Right lobe of liver (tissue), 6 donors: ENCODE data around the gene CPLX1. TPM values are rescaled to one million over a fixed set of nuclear protein-coding genes. Genes with fewer than 3 reads are reported as not detected.

ENCODE experiments used
- ATAC-seq, 4 donors: fragments of 200-7000 bp; cut with Tn5 transposase; one replicate each; pipeline ENCODE4 v1.9.1; 2020; ENCODE audit warnings: mild to moderate bottlenecking in 4 of 4, moderate library complexity in 4 of 4
- DNase-seq, 3 donors: peaks; one replicate each; pipeline ENCODE4 v3.0.0-alpha.2; 2020
- H3K27ac ChIP-seq, 3 donors: fragments of 200-600 bp; one replicate each; pipeline ENCODE4 v1.8.0; 2022
- H3K27me3 ChIP-seq, 2 donors: fragments of 200-600 bp; one replicate each; pipeline ENCODE4 v1.8.0; 2022
- H3K36me3 ChIP-seq, 4 donors: fragments of 200-600 bp; sonication (generic) in 1 of 4; one replicate each; pipeline versions ENCODE4 v1.5.1 to v1.8.0; 2017 to 2022; ENCODE audit warnings: control low read depth in 1 of 4
- H3K4me1 ChIP-seq, 4 donors: fragments of 200-600 bp; sonication (generic) in 1 of 4; one replicate each; pipeline versions ENCODE4 v1.5.1 to v1.8.0; 2017 to 2022; ENCODE audit warnings: control low read depth in 1 of 4
- H3K4me3 ChIP-seq, 3 donors: fragments of 200-600 bp; one replicate each; pipeline ENCODE4 v1.8.0; 2022
- H3K9me3 ChIP-seq, 4 donors: fragments of 200-600 bp; sonication (generic) in 1 of 4; one replicate each; pipeline versions ENCODE4 v1.5.1 to v1.8.0; 2017 to 2022; ENCODE audit warnings: control low read depth in 1 of 4
- POLR2A ChIP-seq: fragments of 450-650 bp; IDR thresholded peaks from one replicate; pipeline ENCODE4 v1.6.1; 2017; ENCODE audit warnings: antibody characterized with exemption, mild to moderate bottlenecking
- WGBS: methylation state at CpG from one replicate; pipeline ENCODE4 v1.1.6; 2018; ENCODE audit warnings: low coverage, low lambda C conversion rate; ENCODE audit not compliant: insufficient coverage; ENCODE audit errors: missing lambda C conversion rate; 5-methylcytosine and 5-hydroxymethylcytosine counted together
- intact Hi-C, 2 donors: fragments of 100-400 bp; cut with DNase I; formaldehyde crosslinking; loops; one replicate each; pipeline versions ENCODE4 v1.11.2 to v1.14.1; 2022
- total RNA-seq, 6 experiments: library from RNA; depleted of rRNA in 2 of 6; stranded (reverse); fragments of >200 nt in 2 of 6; fragmentation: NEBNext Ultra II Directional in 3 of 6; extraction: Animal tissue kit (Norgen Biotek cat#: 25700) in 3 of 6; gene quantifications; one replicate each; pipeline versions ENCODE4 v1.1.0 to v1.2.4, GENCODE V29; 2016 to 2023
- TF ChIP-seq, protein P1 (sequence below), 4 donors: fragments of 200-600 bp in 3 of 4; fragments of 450-650 bp in 1 of 4; IDR thresholded peaks; one replicate each; pipeline versions ENCODE4 v1.5.1 to v1.8.0; 2016 to 2022; ENCODE audit warnings: antibody characterized with exemption in 4 of 4, mild to moderate bottlenecking in 2 of 4
- donor health status: DM: no; HTN: yes; CAD: no.
- donor health status: DM: no; HTN: no; CAD: no.
- donor health status: DM: no; HTN: no; CAD: no.
- donor health status: DM: no; HTN: yes; CAD: no.
- donor health status: DM: no; HTN: yes; CAD: no.

CPLX1 gene
- total RNA-seq, 6 experiments from 2014 or later: 0.86 to 3.7 (median 2.4) TPM

GRCh38 chr4:821181-821591 is 4.7 kb downstream of the CPLX1 start:
- no peaks in the 10 kb centered on the region for H3K27me3 ChIP-seq
- DNase-seq: peak in 1 of 3 donors; percentile 50
- H3K27ac ChIP-seq: no peak overlapping the region
- no peaks in the 10 kb centered on the region for H3K9me3 ChIP-seq
- WGBS: 60% methylated on average over 2 of the region's 22 CpGs
- no peak overlapping the region for H3K4me3 ChIP-seq
- TF ChIP-seq, protein P1, sequence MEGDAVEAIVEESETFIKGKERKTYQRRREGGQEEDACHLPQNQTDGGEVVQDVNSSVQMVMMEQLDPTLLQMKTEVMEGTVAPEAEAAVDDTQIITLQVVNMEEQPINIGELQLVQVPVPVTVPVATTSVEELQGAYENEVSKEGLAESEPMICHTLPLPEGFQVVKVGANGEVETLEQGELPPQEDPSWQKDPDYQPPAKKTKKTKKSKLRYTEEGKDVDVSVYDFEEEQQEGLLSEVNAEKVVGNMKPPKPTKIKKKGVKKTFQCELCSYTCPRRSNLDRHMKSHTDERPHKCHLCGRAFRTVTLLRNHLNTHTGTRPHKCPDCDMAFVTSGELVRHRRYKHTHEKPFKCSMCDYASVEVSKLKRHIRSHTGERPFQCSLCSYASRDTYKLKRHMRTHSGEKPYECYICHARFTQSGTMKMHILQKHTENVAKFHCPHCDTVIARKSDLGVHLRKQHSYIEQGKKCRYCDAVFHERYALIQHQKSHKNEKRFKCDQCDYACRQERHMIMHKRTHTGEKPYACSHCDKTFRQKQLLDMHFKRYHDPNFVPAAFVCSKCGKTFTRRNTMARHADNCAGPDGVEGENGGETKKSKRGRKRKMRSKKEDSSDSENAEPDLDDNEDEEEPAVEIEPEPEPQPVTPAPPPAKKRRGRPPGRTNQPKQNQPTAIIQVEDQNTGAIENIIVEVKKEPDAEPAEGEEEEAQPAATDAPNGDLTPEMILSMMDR (IDR thresholded peaks at IDR 0.05): no peak
- no peak for TF ChIP-seq POLR2A
- no peaks in the 10 kb centered on the region for H3K4me1 ChIP-seq
- no peaks in the 10 kb centered on the region for H3K36me3 ChIP-seq
- no peak for ATAC-seq
- intact Hi-C loops: no loop called here

DNA sequence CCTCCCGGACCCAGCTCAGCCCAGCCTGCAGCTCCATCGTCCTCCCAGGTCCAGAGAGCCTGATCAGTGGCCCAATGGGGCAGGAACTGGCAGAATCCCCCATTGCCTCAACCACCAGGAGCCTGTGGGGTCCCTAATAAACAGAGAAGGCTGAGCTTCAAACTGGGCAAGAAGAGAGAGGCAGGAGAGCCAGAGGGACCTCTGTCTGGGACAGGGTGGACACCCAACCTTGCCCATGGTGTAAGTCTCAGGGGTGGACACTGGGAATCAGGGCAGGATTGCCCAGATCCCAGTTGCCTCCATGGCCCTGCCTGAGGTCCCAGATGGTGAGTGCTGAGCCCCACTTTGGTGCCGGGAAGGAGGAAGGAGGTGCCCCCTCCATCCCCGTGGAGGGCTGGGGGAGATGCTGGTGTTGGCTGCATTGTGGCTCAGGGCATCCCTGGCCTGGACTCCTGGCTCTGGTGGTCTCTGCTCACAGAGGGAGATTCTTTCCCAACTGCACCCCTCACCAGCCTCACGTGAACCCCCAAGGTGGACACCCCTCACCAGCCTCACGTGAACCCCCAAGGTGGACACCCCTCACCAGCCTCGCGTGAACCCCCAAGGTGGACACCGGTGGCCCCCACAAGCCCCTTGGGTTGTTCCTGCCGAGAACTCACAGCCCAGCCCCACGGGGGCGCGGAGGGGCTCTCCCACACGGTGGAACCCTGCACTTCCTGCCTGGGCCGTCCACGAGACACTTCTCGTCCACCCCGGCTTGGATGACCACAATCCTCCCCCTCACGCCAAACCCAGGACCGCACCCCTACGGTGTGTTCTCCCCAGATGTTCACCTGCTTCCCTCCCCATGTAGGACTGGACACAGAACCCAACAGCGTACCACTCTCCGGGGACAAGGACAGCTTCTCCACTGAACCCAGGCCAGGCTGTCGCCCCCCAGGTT is 5.4 kb downstream of the CPLX1 start:
- Histone ChIP-seq H3K4me3 (no peak overlapping the region), H3K4me1 (peaks cover 0 to 5% (median under 1%) of the 10 kb centered on the region in 4 donors), H3K27ac (no peak overlapping the region), H3K9me3 (no peaks in the 10 kb centered on the region), H3K36me3 (no peaks in the 10 kb centered on the region), H3K27me3 (no peaks in the 10 kb centered on the region)
- DNase-seq: peak in 1 of 3 donors; percentile 42
- ATAC-seq: no peak
- TF ChIP-seq, protein P1 (IDR thresholded peaks at IDR 0.05): no peak
- TF ChIP-seq POLR2A: no peak
- intact Hi-C loops: no loop called here
- 50% methylated on average over 4 of the region's 24 CpGs for WGBS

- Histone ChIP-seq H3K36me3 (no peaks in the 10 kb centered on the region), H3K27ac (no peak overlapping the region), H3K4me1 (peaks cover 0 to 13% (median 2%) of the 10 kb centered on the region in 4 donors), H3K9me3 (no peaks in the 10 kb centered on the region), H3K4me3 (no peak overlapping the region), H3K27me3 (no peaks in the 10 kb centered on the region)
- TF ChIP-seq, protein P1 (IDR thresholded peaks at IDR 0.05): no peak
- no peak for TF ChIP-seq POLR2A
- ATAC-seq: no peak
- DNase-seq: peak in 1 of 3 donors; percentile 34
- intact Hi-C loops: no loop called here
- 65% methylated on average over 6 of the region's 20 CpGs for WGBS
These were observed 6.3 kb downstream of the CPLX1 start for GRCh38 chr4:819401-820229.

- Histone ChIP-seq H3K36me3 (no peaks in the 10 kb centered on the region), H3K27ac (no peak overlapping the region), H3K27me3 (no peaks in the 10 kb centered on the region), H3K4me1 (peaks cover 0 to 13% (median 2%) of the 10 kb centered on the region in 4 donors), H3K4me3 (no peak overlapping the region), H3K9me3 (no peaks in the 10 kb centered on the region)
- WGBS: 95% methylated on average over 4 of the region's 42 CpGs
- DNase-seq: peak in 2 of 3 donors; percentile 45 to 53
- intact Hi-C loops: no loop called here
- ATAC-seq: no peak
- no peak for TF ChIP-seq POLR2A
- TF ChIP-seq, protein P1 (IDR thresholded peaks at IDR 0.05): no peak
These were observed 7.6 kb downstream of the CPLX1 start for GRCh38 chr4:818106-818921.
